PC-9 (cell line): Measurements from ENCODE around the gene FAM83C.

ENCODE experiments used
- CTCF ChIP-seq: fragments of 200-600 bp; sonication (generic); conservative IDR thresholded peaks from 2 replicates; pipeline ENCODE4 v1.6.1; 2017; ENCODE audit warnings: mixed run types, antibody characterized with exemption, mild to moderate bottlenecking, moderate library complexity
- EZH2 ChIP-seq: fragments of 200-600 bp; sonication (generic); IDR thresholded peaks from 2 replicates; pipeline ENCODE4 v1.8.0; 2017; ENCODE audit warnings: antibody characterized with exemption, low read depth

GRCh38 chr20:35339636-35340035 is 47.4 kb upstream of the FAM83C start:
- TF ChIP-seq EZH2, result no peak
- no peak for TF ChIP-seq CTCF
